CD4-positive, alpha-beta T cell treated with Interleukin-10 for 1 hour (primary cell): ENCODE data around the gene FEZF2.

ENCODE experiments used
- DNase-seq: peaks from one replicate; pipeline ENCODE4 v3.0.0-alpha.2; 2020

The FEZF2 gene

DNA sequence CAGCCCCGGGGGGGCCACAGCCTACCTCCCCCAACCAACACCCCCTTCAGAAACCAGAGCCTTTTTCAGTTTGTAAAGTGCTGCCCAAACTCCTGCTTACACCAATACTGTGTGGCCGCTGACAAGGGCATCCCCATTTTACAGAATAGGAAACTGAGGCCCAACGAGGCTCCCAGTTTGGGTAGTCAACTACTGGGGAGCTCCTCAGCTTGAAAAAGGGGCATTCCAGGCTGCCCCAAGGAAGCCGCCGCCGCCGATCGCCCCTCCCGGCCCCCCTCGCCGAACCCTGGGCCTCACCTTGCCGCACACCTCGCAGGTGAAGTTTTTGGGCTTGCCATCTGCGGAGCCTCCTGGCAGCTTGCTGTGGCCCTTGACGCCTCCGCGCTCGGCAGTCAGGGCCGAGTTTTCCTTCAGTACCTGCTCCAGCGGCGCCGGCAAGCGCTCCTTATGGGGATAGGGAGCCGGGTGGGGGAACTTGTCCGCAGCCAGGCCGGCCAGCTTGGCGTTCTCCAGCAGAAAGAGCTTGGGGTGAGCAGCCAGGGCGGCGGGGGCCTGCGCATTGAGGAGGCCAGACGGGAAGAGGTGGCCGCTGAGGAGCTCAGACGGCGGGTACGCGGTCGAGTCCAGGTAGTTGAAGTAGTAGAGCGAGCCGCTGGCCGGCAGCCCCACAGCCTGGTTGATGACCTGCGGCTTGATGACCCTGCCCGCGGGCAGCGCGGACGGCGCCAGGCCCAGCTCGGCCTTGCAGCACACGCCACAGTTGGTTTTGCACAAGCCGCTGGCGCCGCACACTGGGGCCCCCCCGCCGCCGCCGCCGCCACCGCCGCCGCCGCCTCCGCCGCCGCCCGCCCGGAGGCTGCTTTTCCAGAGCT lies 1.4 kb downstream of the FEZF2 start:
- no peak for DNase-seq

DNA sequence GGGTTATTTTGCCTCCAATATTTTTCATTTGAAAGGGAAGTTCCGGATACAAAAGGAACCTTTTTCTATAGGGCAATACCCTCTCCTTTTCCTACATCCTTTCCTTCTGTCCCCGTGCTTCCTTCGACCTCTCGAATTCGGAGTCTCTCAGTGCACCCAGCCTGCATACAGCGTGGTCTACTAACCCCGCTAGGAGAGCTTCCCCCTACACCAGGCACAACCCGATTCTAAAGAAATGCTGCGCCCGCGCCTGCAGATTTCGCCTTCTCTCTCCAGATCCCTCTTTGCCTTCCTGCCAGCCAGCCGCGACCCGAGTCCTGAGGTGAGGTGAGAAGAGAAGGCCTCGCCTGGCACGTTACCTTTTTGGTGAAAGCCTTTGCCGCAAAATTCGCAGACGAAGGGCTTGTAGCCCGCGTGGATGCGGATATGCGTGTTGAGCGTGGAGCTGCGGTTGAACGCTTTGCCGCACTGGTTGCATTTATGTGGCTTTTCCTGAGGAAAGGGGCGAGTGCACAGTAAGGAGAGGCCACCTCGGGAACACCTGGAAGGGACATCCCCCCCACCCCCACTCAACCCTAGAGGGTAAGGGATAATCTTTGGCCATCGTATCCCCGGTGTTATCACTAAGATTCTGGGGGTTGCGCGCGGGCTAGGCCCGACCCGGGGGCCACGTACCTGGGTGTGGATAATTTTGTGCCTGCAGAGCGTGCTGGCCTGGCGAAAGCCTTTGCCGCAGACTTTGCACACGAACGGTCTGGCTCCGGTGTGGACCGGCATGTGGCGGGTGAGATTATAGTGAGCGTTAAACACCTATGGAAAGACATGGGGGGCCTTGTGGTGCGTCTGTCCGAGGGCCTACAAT lies 2.3 kb downstream of the FEZF2 start:
- no peak for DNase-seq

DNA sequence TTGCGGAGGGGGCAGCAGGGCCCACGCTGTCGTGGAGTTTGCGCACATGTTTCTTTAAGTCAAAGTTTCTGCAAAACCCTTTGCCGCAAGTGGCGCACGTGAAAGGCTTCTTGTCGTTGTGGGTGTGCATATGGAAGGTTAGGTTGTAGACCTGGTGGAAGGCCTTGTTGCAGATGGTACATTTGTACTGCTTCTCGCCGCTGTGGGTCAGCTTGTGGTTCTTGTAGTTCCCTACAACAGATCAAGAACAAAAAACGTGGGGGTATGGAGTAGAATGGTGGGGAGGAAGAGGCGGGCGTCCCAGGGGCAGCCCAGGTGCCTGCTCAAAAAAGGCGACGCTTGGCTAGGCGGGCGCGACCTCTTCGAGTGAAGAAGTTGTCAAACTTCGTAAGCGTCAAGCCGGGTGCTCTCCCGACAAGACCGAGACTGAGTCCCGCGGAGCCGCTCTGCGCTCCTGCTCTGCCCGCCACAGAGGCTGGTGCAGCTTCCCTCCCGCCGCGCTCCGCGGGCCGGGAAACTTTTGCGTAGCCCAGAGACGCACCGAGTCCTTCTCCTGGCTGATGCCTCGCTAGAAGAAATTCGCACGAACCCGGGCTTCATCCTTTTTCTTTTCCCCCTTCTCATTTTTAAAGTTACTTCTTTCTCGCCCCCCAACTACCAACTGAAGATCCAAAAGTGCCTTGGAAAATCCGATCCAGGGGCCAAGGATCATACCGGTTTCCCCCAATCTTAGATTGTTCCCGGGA lies 3.1 kb downstream of the FEZF2 start:
- no peak for DNase-seq

DNA sequence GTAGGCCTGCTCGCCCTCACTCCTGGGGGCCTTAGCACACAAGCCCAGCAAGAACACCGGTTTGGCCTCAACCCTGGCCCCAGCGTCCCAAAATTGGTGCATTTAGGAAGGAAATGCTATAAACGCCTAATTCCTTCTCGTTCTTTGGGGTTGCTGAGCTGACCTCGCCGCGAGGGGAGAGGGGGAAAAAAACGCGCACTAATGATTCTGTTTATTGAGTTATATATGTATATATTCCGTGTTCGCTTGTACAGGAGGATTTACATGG lies 3.9 kb downstream of the FEZF2 start:
- DNase-seq, result no peak

DNA sequence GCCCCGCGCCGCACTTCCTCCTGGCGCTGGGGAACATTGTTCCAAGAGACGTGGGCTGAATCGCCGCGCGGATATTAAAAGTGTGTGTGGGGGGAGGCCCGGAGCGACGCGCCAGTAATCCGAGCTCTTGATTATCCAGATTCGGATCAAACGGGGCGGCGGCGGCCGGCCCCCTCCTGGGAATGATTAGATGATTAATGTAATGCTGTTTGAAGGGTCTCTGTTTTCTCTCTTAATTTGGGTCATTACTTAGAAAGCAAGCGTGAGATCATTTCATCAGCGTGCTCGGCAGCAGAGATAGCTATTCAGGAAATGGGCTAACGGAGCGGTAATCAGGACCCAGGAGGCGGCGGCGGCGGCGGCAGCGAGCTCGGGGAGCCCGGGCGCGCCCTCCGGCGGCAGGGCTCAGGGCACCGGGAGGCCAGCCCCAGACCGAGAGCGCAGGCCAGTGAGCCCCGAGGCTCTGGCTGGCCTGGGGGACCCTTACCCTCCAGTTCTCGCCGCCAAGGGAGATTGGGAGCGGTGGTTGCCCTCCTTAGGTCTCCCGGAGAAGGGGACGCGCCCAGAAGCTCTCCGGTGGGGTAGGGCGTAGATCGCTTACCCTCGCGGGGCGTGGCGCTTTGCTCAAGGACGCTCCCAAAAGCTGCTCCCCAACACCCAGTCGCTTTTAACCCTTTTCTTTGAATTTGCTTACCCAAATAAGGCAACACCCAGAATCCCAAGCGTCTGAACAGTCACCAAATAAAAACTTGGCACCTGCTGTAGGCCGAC lies 4.5 kb downstream of the FEZF2 start:
- DNase-seq, result no peak

GRCh38 chr3:62368290-62368704 lies 5.1 kb downstream of the FEZF2 start:
- DNase-seq, result no peak

- no peak for DNase-seq
These were observed 5.6 kb downstream of the FEZF2 start for GRCh38 chr3:62367763-62368195.

DNA sequence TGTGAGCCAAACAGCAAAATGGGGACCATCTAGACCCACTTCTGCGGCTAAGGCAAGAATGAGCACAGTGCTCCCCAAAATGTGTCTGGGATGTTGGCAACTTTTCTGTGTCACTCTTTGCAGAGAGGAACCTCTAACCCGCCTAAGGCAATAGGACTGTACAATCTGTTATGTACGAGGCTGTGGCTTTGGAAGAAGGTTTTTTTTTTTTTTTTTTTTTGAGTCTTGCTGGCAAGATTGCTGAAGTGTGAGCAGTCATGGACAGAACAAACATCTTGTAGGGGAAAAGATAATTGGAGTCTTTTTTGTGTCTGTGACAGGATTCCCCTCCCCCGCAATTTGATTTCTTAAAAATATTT lies 7.2 kb downstream of the FEZF2 start:
- no peak for DNase-seq

DNA sequence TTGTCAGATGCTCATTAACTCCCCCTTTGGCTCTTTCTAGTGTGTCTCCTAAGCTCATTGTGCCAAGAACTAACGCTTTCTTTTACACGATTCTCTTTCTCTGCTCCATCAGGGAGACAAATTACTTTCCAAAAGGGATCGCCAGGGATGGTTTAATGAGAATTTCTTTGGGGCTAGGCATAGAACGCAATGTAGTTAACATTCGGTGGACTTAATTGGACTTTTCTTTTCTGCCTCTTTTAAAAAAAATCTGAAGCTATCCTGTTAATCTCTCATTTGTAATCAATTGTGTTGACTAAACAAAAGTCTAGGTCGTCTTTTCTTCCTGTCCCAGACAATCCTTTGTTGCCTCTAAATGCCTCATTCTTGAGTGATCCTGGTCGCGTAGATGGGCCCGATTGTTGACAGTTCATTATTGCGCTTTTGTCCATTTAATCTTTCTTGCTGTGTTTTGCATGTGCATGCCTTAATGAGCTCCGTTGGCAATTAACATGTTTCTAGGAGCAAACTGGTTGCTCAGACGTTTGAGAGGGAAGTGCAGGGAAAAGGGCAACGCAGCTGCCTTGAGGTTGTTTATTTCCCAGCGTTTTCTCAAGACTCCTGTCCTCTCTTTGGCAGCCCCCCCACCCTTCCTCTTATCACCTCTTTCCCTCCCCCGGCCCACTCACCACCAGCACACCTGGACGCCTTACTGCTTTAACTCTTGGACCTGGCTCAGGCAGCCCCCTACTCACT lies 7.8 kb downstream of the FEZF2 start:
- DNase-seq, result no peak

DNA sequence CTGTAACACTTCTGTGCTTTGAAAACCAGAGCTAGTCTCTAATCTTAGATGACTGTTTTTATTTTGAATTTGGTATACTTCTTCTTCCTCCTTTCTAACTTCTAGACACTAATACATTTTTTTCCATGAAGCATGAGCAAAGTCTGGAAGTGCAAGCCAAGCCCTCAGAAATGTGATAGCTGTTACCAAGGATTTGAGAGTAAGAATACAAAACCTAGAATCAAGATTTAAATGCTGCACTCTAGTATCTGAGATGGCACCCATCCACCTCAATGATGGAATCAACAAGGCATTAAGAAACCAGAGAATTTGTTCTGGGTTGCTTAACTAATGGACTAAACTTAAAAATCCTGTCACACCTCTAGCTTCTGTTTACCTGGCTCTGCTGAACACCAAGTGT lies 9.2 kb downstream of the FEZF2 start:
- DNase-seq, result no peak

DNA sequence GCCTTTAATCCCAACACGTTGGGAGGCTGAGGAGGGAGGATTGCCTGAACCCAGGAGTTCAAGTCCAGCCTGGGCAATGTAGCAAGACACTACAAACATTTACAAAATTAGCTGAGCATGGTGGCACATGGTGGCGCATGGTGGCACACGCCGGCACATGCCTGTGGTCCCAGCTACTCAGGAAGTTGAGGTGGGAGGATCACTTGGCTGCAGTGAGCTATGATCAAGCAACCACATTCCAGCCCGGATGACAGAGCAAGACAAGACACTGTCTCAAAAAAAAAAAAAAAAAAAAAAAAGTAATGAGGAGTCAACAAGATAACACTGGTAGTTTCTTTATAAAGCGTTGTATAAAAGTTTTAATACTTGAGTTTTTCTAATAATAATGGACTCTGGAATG lies 10.1 kb downstream of the FEZF2 start:
- DNase-seq, result no peak

DNA sequence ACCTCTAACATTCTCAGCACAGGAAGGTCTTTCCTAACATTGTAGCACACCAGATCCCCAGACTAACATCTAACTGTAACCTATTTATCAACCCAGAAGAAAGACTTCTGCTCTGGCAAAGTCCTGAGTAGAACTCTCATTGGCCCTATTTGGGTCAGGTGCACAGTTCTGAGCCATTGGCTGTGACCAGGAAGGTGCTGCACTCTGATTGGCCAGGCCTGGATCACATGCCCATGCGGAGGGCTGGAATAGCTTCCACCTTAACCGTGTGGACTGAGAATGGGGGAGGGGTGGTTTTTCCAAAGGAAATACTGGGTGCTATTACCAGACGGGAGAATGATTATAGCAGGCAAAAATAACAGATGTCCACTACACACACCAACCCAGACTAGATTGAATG lies 11.5 kb downstream of the FEZF2 start:
- DNase-seq, result no peak

GRCh38 chr3:62361261-62361660 lies 12.1 kb downstream of the FEZF2 start:
- DNase-seq, result no peak

DNA sequence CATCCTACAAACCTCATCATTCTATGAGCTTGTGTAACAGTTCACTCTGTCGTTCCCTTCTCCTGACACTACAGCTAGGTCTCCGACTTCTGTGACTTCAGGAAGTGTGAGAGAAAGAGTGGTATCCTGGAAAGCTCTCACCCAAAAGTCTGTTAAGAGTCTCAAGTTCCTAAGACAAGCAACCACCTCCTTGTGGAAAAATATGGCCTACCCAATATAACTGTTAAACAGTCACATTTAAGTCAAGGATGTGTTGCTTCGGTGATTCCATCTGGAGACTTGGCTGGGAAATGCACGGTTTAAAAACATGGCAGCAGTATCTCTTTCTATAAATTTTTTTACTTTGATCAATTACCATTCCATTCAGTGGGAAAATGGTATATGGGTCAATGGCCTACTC lies 13.8 kb downstream of the FEZF2 start:
- no peak for DNase-seq

- DNase-seq, result no peak
These were observed 17.0 kb downstream of the FEZF2 start for GRCh38 chr3:62356356-62356755.

DNA sequence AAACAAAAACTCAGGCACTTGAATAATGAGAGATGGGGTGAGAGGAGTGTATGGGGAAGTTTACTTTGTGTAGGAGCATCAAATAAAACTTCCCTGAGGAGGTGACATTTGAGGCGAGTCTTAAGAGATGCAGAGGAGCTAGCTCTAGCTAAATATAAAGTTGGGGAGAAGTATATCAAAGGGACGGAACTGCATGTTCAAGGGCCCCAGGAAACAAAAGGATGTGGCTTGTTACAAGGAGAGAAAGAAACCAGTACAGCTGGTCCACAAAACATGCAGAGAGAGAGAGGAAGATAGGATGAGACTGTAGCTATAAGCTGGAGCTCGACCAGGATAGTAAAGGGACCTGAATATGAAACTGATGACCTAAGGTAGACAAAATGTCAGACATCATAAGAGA lies 17.6 kb downstream of the FEZF2 start:
- DNase-seq, result no peak

DNA sequence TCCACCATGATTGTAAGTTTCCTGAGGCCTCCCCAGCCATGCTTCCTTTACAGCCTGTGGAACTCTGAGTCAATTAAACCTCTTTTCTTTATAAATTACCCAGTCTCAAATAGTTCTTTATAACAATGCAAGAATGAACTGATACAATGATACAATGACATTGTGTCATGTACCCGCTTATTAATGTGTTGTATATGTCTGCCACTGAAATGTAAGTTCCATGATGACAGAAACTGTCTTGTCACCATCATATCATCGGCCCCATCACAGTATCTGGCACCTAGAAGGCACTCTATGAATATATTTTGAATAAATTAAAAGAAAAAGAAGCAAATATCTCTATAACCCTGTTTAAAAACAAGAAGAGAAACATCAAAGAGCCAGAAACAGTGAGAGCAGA lies 29.6 kb downstream of the FEZF2 start:
- DNase-seq, result no peak

DNA sequence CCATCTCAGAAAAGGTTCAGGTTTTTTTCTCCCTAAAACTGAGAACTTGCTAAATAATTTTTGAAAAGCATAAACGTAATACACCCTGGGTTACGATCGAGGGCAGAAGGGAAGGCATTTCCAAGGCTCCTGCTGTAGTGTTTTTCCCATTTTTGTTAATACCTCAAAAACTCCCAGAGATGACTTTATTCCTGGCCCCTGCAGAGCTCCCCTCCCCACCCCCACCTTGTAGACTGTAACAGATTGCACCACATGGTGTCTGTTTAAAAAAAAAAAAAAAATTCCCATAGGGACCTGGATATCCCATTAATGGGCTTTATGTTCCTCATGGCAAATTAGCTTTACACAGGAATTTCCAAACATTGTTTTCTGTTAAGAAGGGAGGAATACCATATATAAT lies 38.2 kb downstream of the FEZF2 start:
- DNase-seq, result no peak

DNA sequence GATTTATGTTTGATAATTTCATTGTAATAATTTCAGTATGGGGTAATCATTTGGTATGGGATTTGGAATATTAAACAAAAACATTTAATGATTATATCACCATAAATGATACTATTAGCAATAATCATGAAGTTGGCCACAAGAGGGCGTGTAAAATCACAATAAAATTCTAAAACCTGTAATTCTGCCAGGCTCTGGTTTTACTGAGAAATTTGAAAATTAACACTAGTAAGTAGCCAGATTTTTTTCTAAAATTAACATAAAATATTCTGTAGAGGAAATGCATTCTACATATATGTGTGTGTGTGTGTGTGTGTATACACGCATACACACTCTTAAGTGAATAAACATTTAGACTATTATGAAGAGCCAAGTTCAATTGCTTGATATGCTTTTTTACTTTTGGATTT lies 40.5 kb downstream of the FEZF2 start:
- peak; percentile 5 for DNase-seq

GRCh38 chr3:62332017-62332416 lies 41.3 kb downstream of the FEZF2 start:
- no peak for DNase-seq

GRCh38 chr3:62329971-62330370 lies 43.4 kb downstream of the FEZF2 start:
- no peak for DNase-seq

GRCh38 chr3:62325896-62326295 lies 47.5 kb downstream of the FEZF2 start:
- no peak for DNase-seq
